Measurements from ENCODE around the gene CEMP1.

The CEMP1 gene

GRCh38 chr16:2490190-2491105, 40.8 kb downstream of the CEMP1 start:
- peaks cover 9% of the 10 kb centered on the region; the same call in 1 of the 2 replicates for H3K79me2 ChIP-seq (ENCODE audit: insufficient read depth, low read length)
- no peaks in the 10 kb centered on the region for H3K4me1 ChIP-seq (ENCODE audit: insufficient read depth, low read length, poor library complexity, severe bottlenecking)
- TF ChIP-seq EZH2phosphoT487 (IDR thresholded peaks at IDR 0.05; ENCODE audit: borderline replicate concordance) (no peak), CTCF (conservative IDR thresholded peaks at IDR 0.05; ENCODE audit: low read length) (no peak)
- H2AFZ ChIP-seq (ENCODE audit: low read length) = no peak overlapping the region
- no peaks in the 10 kb centered on the region for H3K9me2 ChIP-seq (replicated peaks; ENCODE audit: low read depth, low read length)
- H3K9ac ChIP-seq (ENCODE audit: low read depth, low read length, poor library complexity, severe bottlenecking) = no peak overlapping the region
- peaks cover 3% of the 10 kb centered on the region for H4K20me1 ChIP-seq (ENCODE audit: insufficient read depth, low read length, poor library complexity, severe bottlenecking)
- H3F3A ChIP-seq (ENCODE audit: low read depth) = no peaks in the 10 kb centered on the region
- no peak overlapping the region for H3K4me2 ChIP-seq (ENCODE audit: low read depth, low read length, poor library complexity, severe bottlenecking)
- H3K9me3 ChIP-seq (ENCODE audit: insufficient read depth, low read depth, low read length) = no peaks in the 10 kb centered on the region
- H3K36me3 ChIP-seq (ENCODE audit: insufficient read depth, low read length) = no peaks in the 10 kb centered on the region
- no peaks in the 10 kb centered on the region for H3K27me3 ChIP-seq (ENCODE audit: insufficient read depth, low read length, poor library complexity, severe bottlenecking)
- no peak overlapping the region for H3K4me3 ChIP-seq (ENCODE audit: low read length, poor library complexity, severe bottlenecking)

GRCh38 chr16:2489581-2489980, 41.6 kb downstream of the CEMP1 start:
- no peaks in the 10 kb centered on the region for H3K9me3 ChIP-seq (ENCODE audit: insufficient read depth, low read depth, low read length)
- no peaks in the 10 kb centered on the region for H3K9me2 ChIP-seq (replicated peaks; ENCODE audit: low read depth, low read length)
- H3K4me1 ChIP-seq (ENCODE audit: insufficient read depth, low read length, poor library complexity, severe bottlenecking) = no peaks in the 10 kb centered on the region
- no peak overlapping the region for H3K4me2 ChIP-seq (ENCODE audit: low read depth, low read length, poor library complexity, severe bottlenecking)
- no peak overlapping the region for H3K4me3 ChIP-seq (ENCODE audit: low read length, poor library complexity, severe bottlenecking)
- H3F3A ChIP-seq (ENCODE audit: low read depth) = no peaks in the 10 kb centered on the region
- peaks cover 3% of the 10 kb centered on the region for H4K20me1 ChIP-seq (ENCODE audit: insufficient read depth, low read length, poor library complexity, severe bottlenecking)
- H3K9ac ChIP-seq (ENCODE audit: low read depth, low read length, poor library complexity, severe bottlenecking) = no peak overlapping the region
- H2AFZ ChIP-seq (ENCODE audit: low read length) = no peak overlapping the region
- H3K27me3 ChIP-seq (ENCODE audit: insufficient read depth, low read length, poor library complexity, severe bottlenecking) = no peaks in the 10 kb centered on the region
- peaks cover 9% of the 10 kb centered on the region; the same call in 1 of the 2 replicates for H3K79me2 ChIP-seq (ENCODE audit: insufficient read depth, low read length)
- H3K36me3 ChIP-seq (ENCODE audit: insufficient read depth, low read length) = no peaks in the 10 kb centered on the region
- TF ChIP-seq EZH2phosphoT487 (IDR thresholded peaks at IDR 0.05; ENCODE audit: borderline replicate concordance) (no peak), CTCF (conservative IDR thresholded peaks at IDR 0.05; ENCODE audit: low read length) (no peak)

GRCh38 chr16:2487903-2488531, 43.2 kb downstream of the CEMP1 start:
- no peaks in the 10 kb centered on the region for H3K9me2 ChIP-seq (replicated peaks; ENCODE audit: low read depth, low read length)
- H2AFZ ChIP-seq (ENCODE audit: low read length) = no peak overlapping the region
- H3K4me3 ChIP-seq (ENCODE audit: low read length, poor library complexity, severe bottlenecking) = no peak overlapping the region
- H3K9me3 ChIP-seq (ENCODE audit: insufficient read depth, low read depth, low read length) = no peaks in the 10 kb centered on the region
- peaks cover 3% of the 10 kb centered on the region for H4K20me1 ChIP-seq (ENCODE audit: insufficient read depth, low read length, poor library complexity, severe bottlenecking)
- no peaks in the 10 kb centered on the region for H3K4me1 ChIP-seq (ENCODE audit: insufficient read depth, low read length, poor library complexity, severe bottlenecking)
- peaks cover 15% of the 10 kb centered on the region; the same call in 1 of the 2 replicates for H3K79me2 ChIP-seq (ENCODE audit: insufficient read depth, low read length)
- TF ChIP-seq EZH2phosphoT487 (IDR thresholded peaks at IDR 0.05; ENCODE audit: borderline replicate concordance) = no peak
- TF ChIP-seq CTCF (conservative IDR thresholded peaks at IDR 0.05; ENCODE audit: low read length) = no peak
- no peaks in the 10 kb centered on the region for H3K36me3 ChIP-seq (ENCODE audit: insufficient read depth, low read length)
- H3F3A ChIP-seq (ENCODE audit: low read depth) = no peaks in the 10 kb centered on the region
- no peak overlapping the region for H3K4me2 ChIP-seq (ENCODE audit: low read depth, low read length, poor library complexity, severe bottlenecking)
- H3K9ac ChIP-seq (ENCODE audit: low read depth, low read length, poor library complexity, severe bottlenecking) = no peak overlapping the region
- H3K27me3 ChIP-seq (ENCODE audit: insufficient read depth, low read length, poor library complexity, severe bottlenecking) = no peaks in the 10 kb centered on the region

All from Loucy (cell line).